HepG2 (cell line): ENCODE data around the gene UPK1A. TPM values are rescaled to one million over a fixed set of nuclear protein-coding genes. Genes with fewer than 3 reads are reported as not detected.

Source experiments
- CBX2 ChIP-seq, 2 experiments: fragments of 200-600 bp in 1 of 2; sonication (generic); formaldehyde crosslinking in 1 of 2; IDR thresholded peaks; 2 replicates each; pipeline versions ENCODE4 v1.7.0 to v1.8.1; 2018 to 2022; ENCODE audit warnings: low read depth in 2 of 2, low read length in 1 of 2, mild to moderate bottlenecking in 1 of 2, missing genetic modification reagents in 1 of 2
- CC2D1A ChIP-seq: sonication (generic); formaldehyde crosslinking; IDR thresholded peaks from 2 replicates; pipeline ENCODE4 v1.8.1; 2023; ENCODE audit warnings: mild to moderate bottlenecking, missing genetic modification reagents
- CREM ChIP-seq, 2 experiments: sonication (generic) in 1 of 2; formaldehyde crosslinking in 1 of 2; IDR thresholded peaks; 2 replicates each; pipeline versions ENCODE4 v1.4.0 to v1.6.1; 2016 to 2020; ENCODE audit warnings: antibody characterized with exemption in 1 of 2, mild to moderate bottlenecking in 1 of 2, missing genetic modification reagents in 1 of 2
- GABPA ChIP-seq, 2 experiments: IDR thresholded peaks; 2 replicates each; pipeline ENCODE4 v1.6.1; 2011 to 2016; ENCODE audit warnings: low read depth in 2 of 2, low read length in 1 of 2, missing biosample characterization in 1 of 2, missing genetic modification characterization in 1 of 2
- HMG20A ChIP-seq: IDR thresholded peaks from 2 replicates; pipeline ENCODE4 v1.6.1; 2016; ENCODE audit warnings: borderline replicate concordance
- MAZ ChIP-seq, 2 experiments: sonication (generic) in 1 of 2; formaldehyde crosslinking in 1 of 2; IDR thresholded peaks; 2 replicates each; pipeline versions ENCODE4 v1.5.0 to v1.6.1; 2012 to 2020; ENCODE audit warnings: low read depth in 2 of 2, mild to moderate bottlenecking in 2 of 2, borderline replicate concordance in 1 of 2, improper control_type of control experiment in 1 of 2, low read length in 1 of 2, missing genetic modification reagents in 1 of 2, moderate library complexity in 1 of 2
- MBD4 ChIP-seq: IDR thresholded peaks from 2 replicates; pipeline ENCODE4 v1.6.1; 2012; ENCODE audit warnings: low read length, inconsistent platforms, borderline replicate concordance
- MIER2 ChIP-seq: IDR thresholded peaks from 2 replicates; pipeline ENCODE4 v1.6.1; 2016; ENCODE audit warnings: missing biosample characterization, missing genetic modification reagents
- MLXIP ChIP-seq: sonication (generic); formaldehyde crosslinking; IDR thresholded peaks from 2 replicates; pipeline ENCODE4 v1.9.0; 2021; ENCODE audit warnings: missing genetic modification reagents, borderline replicate concordance
- MTF1 ChIP-seq: sonication (generic); formaldehyde crosslinking; IDR thresholded peaks from 2 replicates; pipeline ENCODE4 v1.5.0; 2020; ENCODE audit warnings: missing genetic modification reagents
- MYNN ChIP-seq: sonication (generic); formaldehyde crosslinking; IDR thresholded peaks from 2 replicates; pipeline ENCODE4 v1.4.0; 2020; ENCODE audit warnings: mild to moderate bottlenecking, low read depth, missing genetic modification reagents
- POLR2A ChIP-seq, 2 experiments: IDR thresholded peaks; 2 replicates each; pipeline ENCODE4 v1.6.1; 2011; ENCODE audit warnings: low read depth in 2 of 2, low read length in 2 of 2, mild to moderate bottlenecking in 1 of 2, moderate library complexity in 1 of 2; ENCODE audit not compliant: insufficient read depth in 1 of 2
- RFX5 ChIP-seq: IDR thresholded peaks from 2 replicates; pipeline ENCODE4 v1.6.1; 2011; ENCODE audit warnings: low read depth, low read length, improper control_type of control experiment
- SIN3A ChIP-seq: IDR thresholded peaks from 2 replicates; pipeline ENCODE4 v1.6.1; 2011; ENCODE audit warnings: low read depth, mild to moderate bottlenecking, control low read depth, low read length, borderline replicate concordance
- SRSF4 ChIP-seq: fragments of 200-400 bp; formaldehyde crosslinking; IDR thresholded peaks from one replicate; pipeline ENCODE4 v1.6.1; 2018; ENCODE audit warnings: mild to moderate bottlenecking, low read depth, low read length, moderate library complexity; ENCODE audit not compliant: poor library complexity, severe bottlenecking
- STAT5B ChIP-seq: sonication (generic); formaldehyde crosslinking; IDR thresholded peaks from 2 replicates; pipeline ENCODE4 v1.4.0; 2020; ENCODE audit warnings: missing genetic modification reagents
- TCF12 ChIP-seq, 2 experiments: fragments of 450-650 bp in 1 of 2; sonication (generic) in 1 of 2; formaldehyde crosslinking in 1 of 2; IDR thresholded peaks; 2 replicates each; pipeline versions ENCODE4 v1.6.1 to v1.8.0; 2017 to 2022; ENCODE audit warnings: antibody characterized with exemption in 1 of 2, mild to moderate bottlenecking in 1 of 2, missing genetic modification reagents in 1 of 2, moderate library complexity in 1 of 2
- TRIM22 ChIP-seq: fragments of 450-650 bp; IDR thresholded peaks from 2 replicates; pipeline ENCODE4 v1.6.1; 2017
- XBP1 ChIP-seq: sonication (generic); formaldehyde crosslinking; IDR thresholded peaks from 2 replicates; pipeline ENCODE4 v1.5.0; 2020; ENCODE audit warnings: missing genetic modification reagents
- ZNF558 ChIP-seq: sonication (generic); formaldehyde crosslinking; IDR thresholded peaks from 2 replicates; pipeline ENCODE4 v1.9.0; 2022; ENCODE audit warnings: mild to moderate bottlenecking, missing genetic modification reagents, borderline replicate concordance
- ZNF660 ChIP-seq: sonication (generic); formaldehyde crosslinking; IDR thresholded peaks from 2 replicates; pipeline ENCODE4 v1.5.1; 2020; ENCODE audit warnings: mild to moderate bottlenecking, low read depth, missing genetic modification reagents, borderline replicate concordance
- ZSCAN29 ChIP-seq: sonication (generic); formaldehyde crosslinking; conservative IDR thresholded peaks from 2 replicates; pipeline ENCODE4 v1.4.0; 2020; ENCODE audit warnings: mild to moderate bottlenecking, missing genetic modification reagents
- polyA plus RNA-seq, 8 experiments: library from polyadenylated mRNA; depleted of rRNA in 3 of 8; stranded (reverse) in 7 of 8; unstranded in 1 of 8; fragments of >200 nt; fragmentation: Illumina TruSeq in 4 of 8; extraction: Trizol in 4 of 8; gene quantifications; 2 replicates each; pipeline versions ENCODE4 v1.2.1 to v1.2.3, GENCODE V29; 2011 to 2016; ENCODE audit warnings: low read depth in 4 of 8, missing spikeins in 1 of 8, mixed read lengths in 1 of 8; ENCODE audit not compliant: insufficient read depth in 1 of 8
- total RNA-seq, 5 experiments: library from RNA; depleted of rRNA; stranded (reverse); fragments of >200 nt; fragmentation: Illumina TruSeq; extraction: Trizol; gene quantifications; 2 replicates each; pipeline ENCODE4 v1.2.3, GENCODE V29; 2016; ENCODE audit warnings: low read depth in 1 of 5
- TF ChIP-seq, protein P1 (sequence below): sonication (generic); formaldehyde crosslinking; IDR thresholded peaks from 2 replicates; pipeline ENCODE4 v1.5.1; 2020; ENCODE audit warnings: missing genetic modification reagents, mild to moderate bottlenecking, borderline replicate concordance

Gene UPK1A
- total and polyA plus RNA-seq, 2 of the 13 experiments (the other 11 are each of a cell fraction or from before 2014, with no cell fraction given): 2.9 TPM; not detected in 1

DNA sequence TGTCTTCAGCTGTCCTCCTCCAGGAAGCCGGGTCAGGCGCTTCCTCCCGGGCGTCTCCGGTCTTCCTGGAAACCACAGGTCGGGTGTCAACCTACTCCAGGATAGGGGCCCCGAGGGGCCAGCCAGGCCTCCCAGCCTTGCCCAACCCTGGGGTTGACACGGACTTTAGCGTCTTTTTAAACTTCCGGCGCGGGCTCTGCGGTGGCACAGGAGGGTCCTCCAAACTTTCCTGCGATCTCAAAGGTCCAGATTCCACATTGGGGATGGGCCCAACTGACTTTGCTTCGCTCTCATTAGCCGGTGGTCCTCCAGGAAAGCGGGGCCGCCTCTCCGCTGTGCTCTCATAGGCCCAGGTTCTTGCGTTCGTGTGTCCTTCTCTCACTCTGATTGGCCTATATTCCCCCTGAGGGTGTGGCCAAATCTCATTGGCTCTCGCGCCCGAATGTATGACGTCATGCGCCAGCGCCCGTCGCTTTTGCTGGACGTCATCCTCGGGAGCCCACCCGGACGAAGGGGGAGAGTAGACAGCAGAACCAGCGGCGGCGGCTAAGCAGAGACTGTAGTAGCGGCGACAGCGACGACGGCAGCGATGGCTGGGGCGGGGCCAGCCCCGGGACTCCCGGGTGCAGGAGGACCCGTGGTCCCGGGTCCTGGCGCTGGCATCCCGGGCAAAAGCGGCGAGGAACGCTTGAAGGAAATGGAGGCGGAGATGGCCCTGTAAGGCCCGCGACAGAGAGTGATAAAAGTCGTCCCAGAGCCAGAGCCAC, 37.6 kb upstream of the UPK1A start, which contains the start of gene RBM42 (continued):
- peak; percentile 58; the same call in 1 of the 2 replicates for TF ChIP-seq MAZ (IDR thresholded peaks at IDR 0.05; ENCODE audit: borderline replicate concordance, low read depth, low read length)
- peak; percentile 89 for TF ChIP-seq MAZ (CRISPR knock-in tag; IDR thresholded peaks at IDR 0.05; ENCODE audit: low read depth)
- TF ChIP-seq SRSF4: no peak
- TF ChIP-seq MBD4: no peak
- peak; percentile 58; the same call in 1 of the 2 replicates for TF ChIP-seq SIN3A
- no peak for TF ChIP-seq ZNF660
- peak; percentile 28; the same call in 1 of the 2 replicates for TF ChIP-seq GABPA (IDR thresholded peaks at IDR 0.05; ENCODE audit: low read depth, low read length)
- peak; percentile 79 for TF ChIP-seq GABPA (CRISPR knock-in tag; IDR thresholded peaks at IDR 0.05; ENCODE audit: low read depth)
- TF ChIP-seq MIER2 (CRISPR knock-in tag): no peak
- peak; percentile 91 for TF ChIP-seq RFX5
- TF ChIP-seq TCF12 (IDR thresholded peaks at IDR 0.05): no peak
- 0 out of 2 replicates have a peak, but pooled peaks have one; percentile 58 for TF ChIP-seq TCF12 (CRISPR knock-in tag; IDR thresholded peaks at IDR 0.05)
- peak; percentile 85; the same call in 1 of the 2 replicates for TF ChIP-seq XBP1 (CRISPR knock-in tag)
- TF ChIP-seq TRIM22: no peak
- TF ChIP-seq POLR2A (IDR thresholded peaks at IDR 0.05; ENCODE audit: insufficient read depth in 1 of 2, low read depth in 2 of 2, low read length in 2 of 2): peak; percentile 55 to 70; a peak in 3 of 4 replicates
- TF ChIP-seq CC2D1A (CRISPR knock-in tag): no peak
- no peak for TF ChIP-seq MYNN (CRISPR knock-in tag)
- TF ChIP-seq CREM (IDR thresholded peaks at IDR 0.05): peak; percentile 100
- peak; percentile 99 for TF ChIP-seq CREM (CRISPR knock-in tag; IDR thresholded peaks at IDR 0.05)
- 0 out of 2 replicates have a peak, but pooled peaks have one; percentile 45 for TF ChIP-seq ZSCAN29 (CRISPR knock-in tag)
- no peak for TF ChIP-seq CBX2 (IDR thresholded peaks at IDR 0.05; ENCODE audit: low read depth, low read length)
- TF ChIP-seq CBX2 (CRISPR knock-in tag; IDR thresholded peaks at IDR 0.05; ENCODE audit: low read depth): no peak
- TF ChIP-seq ZNF558 (CRISPR knock-in tag): no peak
- TF ChIP-seq, protein P1, sequence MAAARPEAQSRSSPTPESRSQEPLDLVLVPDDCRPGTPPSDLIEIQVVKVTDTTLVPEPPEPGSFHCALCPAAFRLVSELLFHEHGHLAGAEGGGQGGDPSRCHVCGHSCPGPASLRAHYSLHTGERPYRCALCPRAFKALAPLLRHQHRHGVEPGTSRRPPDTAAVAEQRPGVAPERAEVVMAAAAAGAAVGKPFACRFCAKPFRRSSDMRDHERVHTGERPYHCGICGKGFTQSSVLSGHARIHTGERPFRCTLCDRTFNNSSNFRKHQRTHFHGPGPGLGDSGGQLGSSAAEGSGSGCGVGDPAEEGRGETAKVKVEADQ: 0 out of 2 replicates have a peak, but pooled peaks have one; percentile 57
- no peak for TF ChIP-seq HMG20A (CRISPR knock-in tag)
- TF ChIP-seq MLXIP: 0 out of 2 replicates have a peak, but pooled peaks have one; percentile 18
- TF ChIP-seq STAT5B (CRISPR knock-in tag): no peak
- TF ChIP-seq MTF1 (CRISPR knock-in tag): no peak
